ENCODE measurements around the gene CERS5. TPM values are rescaled to one million over a fixed set of nuclear protein-coding genes. Genes with fewer than 3 reads are reported as not detected.

CERS5 gene
- total and polyA plus RNA-seq, 4 donors: 6.9 to 16.2 (median 8.2) TPM

GRCh38 chr12:50106907-50107306 is 60.3 kb downstream of the CERS5 start:
- 86% methylated on average over 3 of the region's 3 CpGs for WGBS
- peaks cover 29 to 94% (median 72%) of the 10 kb centered on the region in 4 donors for H3K4me1 ChIP-seq (ENCODE audit: control insufficient read depth in 4 of 4, insufficient read depth in 4 of 4, low read length in 3 of 4)
- DNase-seq (ENCODE audit: low spot score): no peak
- no peaks in the 10 kb centered on the region for H3K9me3 ChIP-seq (ENCODE audit: control insufficient read depth in 4 of 4, low read length in 3 of 4)
- TF ChIP-seq YY1 (IDR thresholded peaks at IDR 0.05) (no peak), HNF4A (conservative IDR thresholded peaks at IDR 0.05) (no peak), JUND (IDR thresholded peaks at IDR 0.05) (no peak), MAX (IDR thresholded peaks at IDR 0.05) (no peak), GABPA (IDR thresholded peaks at IDR 0.05 in 1 of 2, conservative IDR thresholded peaks at IDR 0.05 in 1 of 2) (no peak), FOXA2 (IDR thresholded peaks at IDR 0.05) (no peak)
- no peak overlapping the region for H3K4me3 ChIP-seq (ENCODE audit: low read depth in 1 of 3, low read length in 3 of 3)
- no peak overlapping the region for H3K27ac ChIP-seq (ENCODE audit: low read depth in 1 of 2, low read length in 2 of 2)
- H3K27me3 ChIP-seq (ENCODE audit: control insufficient read depth in 4 of 4, insufficient read depth in 4 of 4, low read length in 3 of 4): no peaks in the 10 kb centered on the region
- no peak overlapping the region for H3K9ac ChIP-seq (ENCODE audit: low read depth in 1 of 2, low read length in 2 of 2)
- H3K36me3 ChIP-seq (ENCODE audit: control insufficient read depth in 4 of 4, insufficient read depth in 3 of 4, low read depth in 1 of 4, low read length in 3 of 4): peaks cover 0 to 8% (median 3%) of the 10 kb centered on the region in 4 donors

- H3K4me3 ChIP-seq (ENCODE audit: low read depth in 1 of 3, low read length in 3 of 3): peak overlapping the region in 1 of 3 donors; percentile 45
- H3K9me3 ChIP-seq (ENCODE audit: control insufficient read depth in 4 of 4, low read length in 3 of 4): no peaks in the 10 kb centered on the region
- H3K36me3 ChIP-seq (ENCODE audit: control insufficient read depth in 4 of 4, insufficient read depth in 3 of 4, low read depth in 1 of 4, low read length in 3 of 4): peaks cover 0 to 8% (median 3%) of the 10 kb centered on the region in 4 donors
- TF ChIP-seq RAD21 (IDR thresholded peaks at IDR 0.05) (no peak), CTCF (IDR thresholded peaks at IDR 0.05; ENCODE audit: low read depth, low read length, missing input control) (no peak), YY1 (IDR thresholded peaks at IDR 0.05) (no peak), FOXA2 (IDR thresholded peaks at IDR 0.05) (no peak), JUND (IDR thresholded peaks at IDR 0.05) (no peak), RXRA (IDR thresholded peaks at IDR 0.05) (no peak), MAX (IDR thresholded peaks at IDR 0.05) (no peak), GABPA (IDR thresholded peaks at IDR 0.05 in 1 of 2, conservative IDR thresholded peaks at IDR 0.05 in 1 of 2) (no peak)
- H3K9ac ChIP-seq (ENCODE audit: low read depth in 1 of 2, low read length in 2 of 2): no peak overlapping the region
- H3K27me3 ChIP-seq (ENCODE audit: control insufficient read depth in 4 of 4, insufficient read depth in 4 of 4, low read length in 3 of 4): no peaks in the 10 kb centered on the region
- DNase-seq (ENCODE audit: low spot score): no peak
- peak overlapping the region; percentile 63 to 94 for H3K27ac ChIP-seq (ENCODE audit: low read depth in 1 of 2, low read length in 2 of 2)
- WGBS: 95% methylated on average over 12 of the region's 12 CpGs
- peaks cover 25 to 94% (median 73%) of the 10 kb centered on the region in 4 donors for H3K4me1 ChIP-seq (ENCODE audit: control insufficient read depth in 4 of 4, insufficient read depth in 4 of 4, low read length in 3 of 4)
Measured at GRCh38 chr12:50105913-50106450, 61.2 kb downstream of the CERS5 start.

GRCh38 chr12:50104417-50105366 is 62.5 kb downstream of the CERS5 start:
- peak overlapping the region; percentile 63 to 94 for H3K27ac ChIP-seq (ENCODE audit: low read depth in 1 of 2, low read length in 2 of 2)
- 38% methylated on average over 14 of the region's 14 CpGs for WGBS
- H3K9ac ChIP-seq (ENCODE audit: low read depth in 1 of 2, low read length in 2 of 2): peak overlapping the region; percentile 63 to 80
- no peaks in the 10 kb centered on the region for H3K9me3 ChIP-seq (ENCODE audit: control insufficient read depth in 4 of 4, low read length in 3 of 4)
- peaks cover 21 to 85% (median 62%) of the 10 kb centered on the region in 4 donors for H3K4me1 ChIP-seq (ENCODE audit: control insufficient read depth in 4 of 4, insufficient read depth in 4 of 4, low read length in 3 of 4)
- H3K4me3 ChIP-seq (ENCODE audit: low read depth in 1 of 3, low read length in 3 of 3): peak overlapping the region; percentile 45 to 79 (median 60)
- H3K27me3 ChIP-seq (ENCODE audit: control insufficient read depth in 4 of 4, insufficient read depth in 4 of 4, low read length in 3 of 4): no peaks in the 10 kb centered on the region
- H3K36me3 ChIP-seq (ENCODE audit: control insufficient read depth in 4 of 4, insufficient read depth in 3 of 4, low read depth in 1 of 4, low read length in 3 of 4): peaks cover 0 to 11% (median 6%) of the 10 kb centered on the region in 4 donors
- no peak for DNase-seq (ENCODE audit: low spot score)
- TF ChIP-seq RAD21 (IDR thresholded peaks at IDR 0.05): no peak
- TF ChIP-seq HNF4A (conservative IDR thresholded peaks at IDR 0.05): peak; percentile 77 to 84
- peak in 1 of 2 donors; percentile 25 for TF ChIP-seq JUND (IDR thresholded peaks at IDR 0.05)
- no peak for TF ChIP-seq EGR1 (IDR thresholded peaks at IDR 0.05; ENCODE audit: low read depth in 2 of 2)
- TF ChIP-seq RXRA (IDR thresholded peaks at IDR 0.05): peak in 1 of 2 donors; percentile 42
- TF ChIP-seq HNF4G (IDR thresholded peaks at IDR 0.05): peak; percentile 51
- peak; percentile 36 for TF ChIP-seq SP1 (IDR thresholded peaks at IDR 0.05)
- no peak for TF ChIP-seq ZBTB33 (IDR thresholded peaks at IDR 0.05)

Data from liver (tissue), 9 donors.